Inferior parietal cortex (tissue), 1 donor: ENCODE results near the gene WNT10A.

Experiments used
- DNase-seq: peaks from one replicate; pipeline ENCODE4 v3.0.0-alpha.2; 2016; ENCODE audit errors: extremely low spot score

Gene WNT10A

GRCh38 chr2:218877331-218877730 lies 3.3 kb upstream of the WNT10A start:
- DNase-seq = no peak

- no peak for DNase-seq
Measured at GRCh38 chr2:218877891-218878290, 2.8 kb upstream of the WNT10A start.

DNA sequence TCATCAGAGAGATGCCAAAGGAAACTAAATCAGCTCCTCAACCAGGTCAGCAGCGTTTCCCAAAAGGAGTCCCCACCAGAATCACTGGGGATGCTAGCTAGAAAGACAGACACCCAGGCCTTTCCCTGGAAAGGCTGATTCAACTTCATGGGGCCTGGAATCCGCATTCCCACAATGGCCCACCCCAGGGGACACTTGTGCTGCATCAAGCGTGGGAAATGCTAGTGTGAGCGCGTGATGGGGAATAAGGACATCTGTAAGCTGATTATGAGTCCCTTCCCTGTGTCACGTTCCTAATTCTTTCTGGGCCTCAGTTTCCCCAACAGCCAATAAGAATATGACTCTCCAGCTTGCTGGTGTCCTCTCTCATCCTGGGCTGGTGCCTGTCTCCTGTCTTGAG lies 2.2 kb upstream of the WNT10A start:
- DNase-seq = no peak

DNA sequence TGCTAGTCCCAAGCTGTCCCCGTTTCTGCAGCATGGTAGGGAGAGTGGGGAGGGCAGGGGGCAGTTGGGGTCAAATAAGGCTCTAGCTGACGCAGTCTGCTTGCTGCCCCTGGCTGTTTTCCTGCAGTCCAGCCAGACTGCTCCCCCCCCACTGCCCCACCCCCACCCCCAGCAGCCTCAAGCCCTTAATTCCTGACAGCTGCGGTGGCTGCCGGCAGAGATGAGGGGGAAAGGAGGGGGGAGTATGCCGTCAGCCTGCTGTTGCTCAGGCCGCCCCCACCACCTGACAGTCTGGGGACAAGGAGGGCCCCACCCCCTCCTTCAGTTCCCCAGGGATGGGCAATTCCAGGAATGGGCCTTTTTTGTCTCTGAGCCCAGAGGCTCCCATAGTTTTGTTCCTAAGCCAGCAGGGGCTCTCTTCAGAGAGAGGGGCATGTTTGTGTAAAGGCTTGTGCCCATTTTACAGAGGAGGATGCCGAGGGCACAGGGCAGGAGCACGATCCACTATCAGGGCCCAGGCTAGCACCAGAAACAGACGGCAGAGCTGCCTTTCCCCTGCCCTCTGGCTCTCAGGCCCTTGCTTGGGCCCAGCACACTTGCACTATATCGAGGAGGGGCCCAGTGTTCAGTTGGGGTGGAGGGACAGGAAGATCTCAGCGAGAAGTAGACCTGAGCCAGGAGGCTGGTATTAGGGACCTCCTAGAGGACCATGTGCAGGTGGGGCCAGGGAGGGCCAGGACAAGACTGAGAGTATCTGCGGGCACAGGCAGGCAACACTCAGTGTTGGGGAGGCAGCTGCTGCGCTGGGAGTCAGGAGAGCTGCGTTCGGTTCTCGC lies 1.5 kb upstream of the WNT10A start:
- no peak for DNase-seq

DNA sequence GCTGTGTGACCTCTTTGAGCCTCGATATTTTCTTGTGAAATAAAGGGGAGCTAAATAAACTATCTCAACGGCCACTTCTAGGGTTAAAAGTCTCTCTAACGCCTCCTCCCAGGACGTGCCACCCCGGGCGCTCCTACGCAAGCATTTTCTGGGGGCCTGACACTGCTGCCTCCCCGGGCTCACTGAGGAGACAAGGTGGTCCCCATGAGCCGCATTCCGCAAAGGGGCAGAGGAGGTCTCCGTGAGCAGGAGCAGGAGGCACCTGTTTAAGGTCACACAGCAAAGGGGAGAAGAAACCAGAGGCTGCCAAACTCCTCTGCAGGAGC lies 913 bp upstream of the WNT10A start:
- DNase-seq = no peak

DNA sequence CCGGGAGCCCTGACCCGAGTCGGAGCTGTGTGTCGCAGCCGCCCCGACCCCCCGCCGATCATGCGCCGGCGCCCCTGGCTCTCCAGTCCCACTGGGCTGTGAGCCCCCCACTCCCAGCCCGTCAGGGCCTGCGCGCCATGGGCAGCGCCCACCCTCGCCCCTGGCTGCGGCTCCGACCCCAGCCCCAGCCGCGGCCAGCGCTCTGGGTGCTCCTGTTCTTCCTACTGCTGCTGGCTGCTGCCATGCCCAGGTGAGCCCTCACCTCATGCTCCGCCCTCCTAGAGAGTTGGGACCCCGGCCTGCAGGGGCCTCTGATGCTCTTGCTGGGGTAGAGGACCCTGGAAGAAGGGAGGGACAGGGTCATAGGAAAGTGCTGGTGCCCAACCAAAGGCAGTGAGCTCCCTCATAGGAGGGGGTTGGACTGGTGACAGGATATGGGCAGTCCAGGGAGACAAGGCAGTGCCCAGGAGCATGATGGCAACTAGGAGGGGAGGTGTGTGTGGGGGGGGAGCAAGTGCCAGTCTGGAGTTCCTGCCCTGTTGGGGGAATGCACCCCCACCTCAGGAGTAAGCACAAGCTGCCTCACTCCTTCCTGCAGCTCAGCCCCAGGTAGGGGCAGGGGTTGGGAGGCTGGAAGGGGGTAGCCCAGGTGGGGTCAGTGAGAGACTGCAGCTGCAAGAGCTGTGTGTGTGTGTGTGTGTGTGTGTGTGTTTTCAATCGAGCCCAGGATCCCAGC lies 375 bp downstream of the WNT10A start:
- no peak for DNase-seq

DNA sequence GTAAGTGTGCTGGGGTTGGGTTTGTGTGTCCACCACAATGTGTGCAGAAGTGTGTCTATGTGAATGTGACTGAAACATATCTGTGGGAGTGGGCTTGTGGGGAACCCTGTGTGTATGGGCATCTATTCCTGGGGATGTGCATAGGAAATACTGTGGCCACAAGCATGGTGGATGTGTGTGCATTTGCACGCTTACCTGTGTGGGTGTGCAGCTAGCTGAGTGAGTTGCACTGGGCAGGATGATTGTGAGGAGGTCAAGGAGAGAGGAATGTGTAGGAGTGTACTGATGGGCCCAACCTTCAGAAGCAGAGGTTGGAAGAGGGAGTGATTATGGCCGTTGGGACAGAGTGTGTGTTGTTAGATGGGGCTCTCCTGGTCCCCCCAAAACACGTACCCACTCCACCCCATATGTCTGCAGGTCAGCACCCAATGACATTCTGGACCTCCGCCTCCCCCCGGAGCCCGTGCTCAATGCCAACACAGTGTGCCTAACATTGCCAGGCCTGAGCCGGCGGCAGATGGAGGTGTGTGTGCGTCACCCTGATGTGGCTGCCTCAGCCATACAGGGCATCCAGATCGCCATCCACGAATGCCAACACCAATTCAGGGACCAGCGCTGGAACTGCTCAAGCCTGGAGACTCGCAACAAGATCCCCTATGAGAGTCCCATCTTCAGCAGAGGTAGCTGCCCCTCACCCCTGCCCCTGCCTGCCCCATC lies 1.2 kb downstream of the WNT10A start:
- no peak for DNase-seq

- no peak for DNase-seq
Measured at GRCh38 chr2:218882461-218882816, 1.8 kb downstream of the WNT10A start.

DNA sequence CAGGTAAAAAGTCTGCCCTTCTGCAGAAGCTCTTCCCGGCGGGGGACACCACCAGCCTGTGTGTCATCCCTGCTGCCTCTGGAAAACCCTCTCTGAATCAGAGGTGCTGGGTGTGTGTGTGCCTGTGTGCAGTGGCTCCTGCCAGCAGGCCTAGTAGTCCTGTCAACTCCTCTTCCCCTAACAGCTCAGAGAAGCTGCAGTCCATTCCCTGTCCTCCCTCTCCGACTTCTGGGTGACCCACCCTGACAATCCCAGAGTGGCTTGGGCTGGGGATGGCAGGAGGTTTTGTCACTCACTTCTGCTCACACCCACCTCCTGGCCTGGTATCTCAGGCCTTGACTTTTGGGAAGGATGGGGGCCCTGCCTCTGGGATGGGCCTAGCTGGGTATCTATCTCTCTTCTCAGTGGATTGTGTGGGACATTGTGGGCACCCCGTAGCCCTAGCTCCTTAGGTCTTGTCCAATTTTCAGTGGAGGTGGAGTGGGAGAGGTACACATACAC lies 2.3 kb downstream of the WNT10A start:
- no peak for DNase-seq

GRCh38 chr2:218883491-218884490 lies 3.1 kb downstream of the WNT10A start:
- no peak for DNase-seq

- no peak for DNase-seq
Measured at GRCh38 chr2:218884519-218884918, 3.9 kb downstream of the WNT10A start.

GRCh38 chr2:218885981-218886947 lies 5.6 kb downstream of the WNT10A start:
- DNase-seq = no peak

GRCh38 chr2:218887079-218887478 lies 6.4 kb downstream of the WNT10A start:
- DNase-seq = no peak

DNA sequence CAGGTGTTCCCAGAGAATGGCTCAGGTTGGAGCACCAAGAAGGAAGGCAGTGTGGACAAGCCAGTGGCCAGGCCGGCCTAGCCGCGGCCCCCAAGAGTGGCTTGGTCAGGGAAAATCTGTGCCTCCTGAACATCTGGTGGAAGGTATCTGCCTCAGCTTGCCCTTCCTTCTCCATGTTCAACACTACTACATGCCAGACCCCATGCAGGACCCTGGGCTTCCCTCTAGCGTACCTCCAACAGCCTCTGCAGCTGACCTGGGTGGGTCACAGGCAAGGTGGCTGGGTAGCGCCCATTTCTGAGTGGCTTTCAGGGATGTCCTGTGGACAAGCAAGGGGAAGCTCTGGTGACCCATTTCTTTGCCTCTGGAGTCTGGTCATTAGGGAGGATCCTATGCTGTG lies 7.7 kb downstream of the WNT10A start:
- DNase-seq = no peak

GRCh38 chr2:218889937-218890336 lies 9.3 kb downstream of the WNT10A start:
- DNase-seq = no peak

GRCh38 chr2:218890369-218890768 lies 9.7 kb downstream of the WNT10A start:
- DNase-seq = no peak

GRCh38 chr2:218891275-218892135 lies 10.9 kb downstream of the WNT10A start:
- DNase-seq = no peak

GRCh38 chr2:218892693-218893348 lies 12.2 kb downstream of the WNT10A start:
- no peak for DNase-seq
